ENCODE data around the gene IFT80.
"Not testable (repeated sequence)": the region's sequence is repeated elsewhere in the genome, so short reads cannot be mapped to it uniquely, and the experiment has no call there.

IFT80 gene

GRCh38 chr3:160355826-160356225 is 43.2 kb downstream of the IFT80 start:
- no peak overlapping the region for H3K27ac Mint-ChIP-seq
- no peak overlapping the region for H3K4me3 Mint-ChIP-seq
- H3K36me3 Mint-ChIP-seq (ENCODE audit: low read depth), result peaks cover 43% of the 10 kb centered on the region
- no peaks in the 10 kb centered on the region for H3K9me3 Mint-ChIP-seq
- H3K27me3 Mint-ChIP-seq, result no peaks in the 10 kb centered on the region
- DNase-seq, result no peak
- no peaks in the 10 kb centered on the region for H3K4me1 Mint-ChIP-seq (ENCODE audit: low read depth)

GRCh38 chr3:160346511-160346910 is 52.5 kb downstream of the IFT80 start:
- H3K27ac Mint-ChIP-seq, result no peak overlapping the region
- DNase-seq, result no peak
- H3K4me3 Mint-ChIP-seq, result no peak overlapping the region
- no peaks in the 10 kb centered on the region for H3K27me3 Mint-ChIP-seq
- peaks cover 18% of the 10 kb centered on the region for H3K36me3 Mint-ChIP-seq (ENCODE audit: low read depth)
- no peaks in the 10 kb centered on the region for H3K9me3 Mint-ChIP-seq
- H3K4me1 Mint-ChIP-seq (ENCODE audit: low read depth), result no peaks in the 10 kb centered on the region

- H3K27ac Mint-ChIP-seq, result no peak overlapping the region
- no peaks in the 10 kb centered on the region for H3K27me3 Mint-ChIP-seq
- no peak overlapping the region for H3K4me3 Mint-ChIP-seq
- peaks cover under 1% of the 10 kb centered on the region for H3K9me3 Mint-ChIP-seq
- no peak for DNase-seq
- peaks cover 14% of the 10 kb centered on the region for H3K36me3 Mint-ChIP-seq (ENCODE audit: low read depth)
- H3K4me1 Mint-ChIP-seq (ENCODE audit: low read depth), result no peaks in the 10 kb centered on the region
These were observed 55.9 kb downstream of the IFT80 start for GRCh38 chr3:160343132-160343531.

- peaks cover 12% of the 10 kb centered on the region for H3K36me3 Mint-ChIP-seq (ENCODE audit: low read depth)
- H3K27ac Mint-ChIP-seq, result no peak overlapping the region
- H3K4me3 Mint-ChIP-seq, result no peak overlapping the region
- H3K4me1 Mint-ChIP-seq (ENCODE audit: low read depth), result no peaks in the 10 kb centered on the region
- H3K9me3 Mint-ChIP-seq, result peaks cover 4% of the 10 kb centered on the region
- no peak for DNase-seq
- H3K27me3 Mint-ChIP-seq, result no peaks in the 10 kb centered on the region
These were observed 58.7 kb downstream of the IFT80 start for GRCh38 chr3:160340351-160340750.

GRCh38 chr3:160331127-160331937 is 67.7 kb downstream of the IFT80 start:
- no peaks in the 10 kb centered on the region for H3K9me3 Mint-ChIP-seq
- no peaks in the 10 kb centered on the region for H3K4me1 Mint-ChIP-seq (ENCODE audit: low read depth)
- no peaks in the 10 kb centered on the region for H3K27me3 Mint-ChIP-seq
- no peak overlapping the region for H3K27ac Mint-ChIP-seq
- peaks cover 7% of the 10 kb centered on the region for H3K36me3 Mint-ChIP-seq (ENCODE audit: low read depth)
- no peak overlapping the region for H3K4me3 Mint-ChIP-seq
- DNase-seq, result no peak

GRCh38 chr3:160330690-160331089 is 68.3 kb downstream of the IFT80 start:
- H3K4me1 Mint-ChIP-seq (ENCODE audit: low read depth), result no peaks in the 10 kb centered on the region
- DNase-seq, result no peak
- H3K27ac Mint-ChIP-seq, result no peak overlapping the region
- H3K27me3 Mint-ChIP-seq, result no peaks in the 10 kb centered on the region
- no peak overlapping the region for H3K4me3 Mint-ChIP-seq
- no peaks in the 10 kb centered on the region for H3K9me3 Mint-ChIP-seq
- peaks cover 9% of the 10 kb centered on the region for H3K36me3 Mint-ChIP-seq (ENCODE audit: low read depth)

GRCh38 chr3:160330109-160330508 is 68.9 kb downstream of the IFT80 start:
- DNase-seq, result no peak
- no peak overlapping the region for H3K27ac Mint-ChIP-seq
- no peak overlapping the region for H3K4me3 Mint-ChIP-seq
- no peaks in the 10 kb centered on the region for H3K27me3 Mint-ChIP-seq
- H3K4me1 Mint-ChIP-seq (ENCODE audit: low read depth), result no peaks in the 10 kb centered on the region
- no peaks in the 10 kb centered on the region for H3K9me3 Mint-ChIP-seq
- H3K36me3 Mint-ChIP-seq (ENCODE audit: low read depth), result peaks cover 13% of the 10 kb centered on the region

GRCh38 chr3:160326286-160326685 is 72.7 kb downstream of the IFT80 start:
- not testable (repeated sequence) for DNase-seq; H3K4me3 Mint-ChIP-seq; H3K27ac Mint-ChIP-seq; H3K27me3 Mint-ChIP-seq; H3K4me1 Mint-ChIP-seq (ENCODE audit: low read depth); H3K9me3 Mint-ChIP-seq
- peaks cover 22% of the 10 kb centered on the region for H3K36me3 Mint-ChIP-seq (ENCODE audit: low read depth)

GRCh38 chr3:160321821-160322220 is 77.2 kb downstream of the IFT80 start:
- H3K9me3 Mint-ChIP-seq; H3K27ac Mint-ChIP-seq; H3K27me3 Mint-ChIP-seq; H3K4me1 Mint-ChIP-seq (ENCODE audit: low read depth); H3K4me3 Mint-ChIP-seq; DNase-seq: not testable (repeated sequence)
- H3K36me3 Mint-ChIP-seq (ENCODE audit: low read depth), result peaks cover 29% of the 10 kb centered on the region

- peaks cover 24% of the 10 kb centered on the region for H3K36me3 Mint-ChIP-seq (ENCODE audit: low read depth)
These were observed 79.7 kb downstream of the IFT80 start for GRCh38 chr3:160319322-160319721.

GRCh38 chr3:160314995-160315394 is 84.0 kb downstream of the IFT80 start:
- no peak overlapping the region for H3K4me3 Mint-ChIP-seq
- peaks cover 27% of the 10 kb centered on the region for H3K36me3 Mint-ChIP-seq (ENCODE audit: low read depth)
- DNase-seq, result no peak
- H3K27me3 Mint-ChIP-seq, result no peaks in the 10 kb centered on the region
- no peaks in the 10 kb centered on the region for H3K4me1 Mint-ChIP-seq (ENCODE audit: low read depth)
- H3K9me3 Mint-ChIP-seq, result no peaks in the 10 kb centered on the region
- H3K27ac Mint-ChIP-seq, result no peak overlapping the region

More at GRCh38 chr3:160319322-160319721, 79.7 kb downstream of the IFT80 start:
- Mint-ChIP-seq H3K4me3 (no peak overlapping the region), H3K9me3 (peaks cover 3% of the 10 kb centered on the region), H3K27me3 (no peaks in the 10 kb centered on the region), H3K4me1 (ENCODE audit: low read depth) (no peaks in the 10 kb centered on the region), H3K27ac (no peak overlapping the region)
- DNase-seq, result no peak

GRCh38 chr3:160312014-160312624 is 86.9 kb downstream of the IFT80 start:
- H3K4me1 Mint-ChIP-seq (ENCODE audit: low read depth), result no peaks in the 10 kb centered on the region
- DNase-seq, result no peak
- no peak overlapping the region for H3K27ac Mint-ChIP-seq
- no peaks in the 10 kb centered on the region for H3K9me3 Mint-ChIP-seq
- no peak overlapping the region for H3K4me3 Mint-ChIP-seq
- no peaks in the 10 kb centered on the region for H3K27me3 Mint-ChIP-seq
- H3K36me3 Mint-ChIP-seq (ENCODE audit: low read depth), result peaks cover 37% of the 10 kb centered on the region

- H3K4me1 Mint-ChIP-seq (ENCODE audit: low read depth), result no peaks in the 10 kb centered on the region
- H3K4me3 Mint-ChIP-seq, result no peak overlapping the region
- no peak overlapping the region for H3K27ac Mint-ChIP-seq
- H3K9me3 Mint-ChIP-seq, result no peaks in the 10 kb centered on the region
- H3K36me3 Mint-ChIP-seq (ENCODE audit: low read depth), result peaks cover 33% of the 10 kb centered on the region
- no peak for DNase-seq
- H3K27me3 Mint-ChIP-seq, result no peaks in the 10 kb centered on the region
These were observed 96.2 kb downstream of the IFT80 start for GRCh38 chr3:160302806-160303205.

GRCh38 chr3:160296591-160296990 is 102.4 kb downstream of the IFT80 start:
- Mint-ChIP-seq H3K27me3 (no peaks in the 10 kb centered on the region), H3K9me3 (no peaks in the 10 kb centered on the region), H3K4me1 (ENCODE audit: low read depth) (no peaks in the 10 kb centered on the region), H3K27ac (no peak overlapping the region), H3K36me3 (ENCODE audit: low read depth) (peaks cover 18% of the 10 kb centered on the region), H3K4me3 (no peak overlapping the region)
- no peak for DNase-seq

GRCh38 chr3:160291909-160292299 is 107.1 kb downstream of the IFT80 start:
- Mint-ChIP-seq H3K27ac (no peak overlapping the region), H3K4me1 (ENCODE audit: low read depth) (no peaks in the 10 kb centered on the region), H3K27me3 (no peaks in the 10 kb centered on the region), H3K36me3 (ENCODE audit: low read depth) (peaks cover 10% of the 10 kb centered on the region), H3K9me3 (no peaks in the 10 kb centered on the region), H3K4me3 (no peak overlapping the region)
- DNase-seq, result no peak

All from activated T-cell treated with anti-CD3 and anti-CD28 coated beads, Interleukin-2, amount 50 U/mL, for 24 hours (primary cell).